DMS79 (cell line): ENCODE results near the gene VEGFD.

ENCODE experiments used
- DNase-seq: peaks from one replicate; lab custom pipeline; 2025; lab: John Stamatoyannopoulos, UW

VEGFD gene

GRCh38 chrX:15384304-15384703, at the start of gene VEGFD:
TSS of gene VEGFD (minus strand) at chrX:15384413. CDS start at chrX:15383946, 467 bp downstream.
- DNase-seq = no peak

- DNase-seq = no peak
Measured at GRCh38 chrX:15430584-15430983, 46.4 kb upstream of the VEGFD start.

GRCh38 chrX:15430076-15430475, 45.9 kb upstream of the VEGFD start:
- no peak for DNase-seq

- no peak for DNase-seq
Measured at GRCh38 chrX:15425024-15425423, 40.8 kb upstream of the VEGFD start.

GRCh38 chrX:15418707-15419181, 34.5 kb upstream of the VEGFD start:
- no peak for DNase-seq

GRCh38 chrX:15418041-15418706, 34.0 kb upstream of the VEGFD start:
- DNase-seq = no peak

- DNase-seq = no peak
Measured at GRCh38 chrX:15416133-15416993, 32.1 kb upstream of the VEGFD start.

GRCh38 chrX:15413101-15413500, 28.9 kb upstream of the VEGFD start:
- no peak for DNase-seq

GRCh38 chrX:15410947-15411346, 26.7 kb upstream of the VEGFD start:
- DNase-seq = no peak

- no peak for DNase-seq
Measured at GRCh38 chrX:15410430-15410829, 26.2 kb upstream of the VEGFD start.

- DNase-seq = no peak
Measured at GRCh38 chrX:15405846-15406245, 21.6 kb upstream of the VEGFD start.

GRCh38 chrX:15404401-15405096, 20.3 kb upstream of the VEGFD start:
- no peak for DNase-seq

GRCh38 chrX:15401378-15401777, 17.2 kb upstream of the VEGFD start:
- no peak for DNase-seq

- no peak for DNase-seq
Measured at GRCh38 chrX:15399962-15400391, 15.8 kb upstream of the VEGFD start.

- DNase-seq = no peak
Measured at GRCh38 chrX:15398874-15399273, 14.7 kb upstream of the VEGFD start.

- no peak for DNase-seq
Measured at GRCh38 chrX:15395789-15396188, 11.6 kb upstream of the VEGFD start.

- no peak for DNase-seq
Measured at GRCh38 chrX:15391850-15392249, 7.6 kb upstream of the VEGFD start.

GRCh38 chrX:15382813-15383212, 1.4 kb downstream of the VEGFD start:
- no peak for DNase-seq

- no peak for DNase-seq
Measured at GRCh38 chrX:15376956-15377355, 7.3 kb downstream of the VEGFD start.

- DNase-seq = no peak
Measured at GRCh38 chrX:15373976-15374375, 10.2 kb downstream of the VEGFD start.

GRCh38 chrX:15366506-15367352, 17.5 kb downstream of the VEGFD start:
- DNase-seq = no peak

GRCh38 chrX:15359701-15360100, 24.5 kb downstream of the VEGFD start:
- no peak for DNase-seq
